ENCODE measurements around the gene ZFYVE28.
"Not testable (repeated sequence)": the region's sequence is repeated elsewhere in the genome, so short reads cannot be mapped to it uniquely, and the experiment has no call there.

ZFYVE28 gene

GRCh38 chr4:2248044-2248780, 170.2 kb downstream of the ZFYVE28 start:
- no peak for DNase-seq (ENCODE audit: low read depth)

GRCh38 chr4:2247128-2248043, 171.1 kb downstream of the ZFYVE28 start:
- no peak for DNase-seq (ENCODE audit: low read depth)

DNA sequence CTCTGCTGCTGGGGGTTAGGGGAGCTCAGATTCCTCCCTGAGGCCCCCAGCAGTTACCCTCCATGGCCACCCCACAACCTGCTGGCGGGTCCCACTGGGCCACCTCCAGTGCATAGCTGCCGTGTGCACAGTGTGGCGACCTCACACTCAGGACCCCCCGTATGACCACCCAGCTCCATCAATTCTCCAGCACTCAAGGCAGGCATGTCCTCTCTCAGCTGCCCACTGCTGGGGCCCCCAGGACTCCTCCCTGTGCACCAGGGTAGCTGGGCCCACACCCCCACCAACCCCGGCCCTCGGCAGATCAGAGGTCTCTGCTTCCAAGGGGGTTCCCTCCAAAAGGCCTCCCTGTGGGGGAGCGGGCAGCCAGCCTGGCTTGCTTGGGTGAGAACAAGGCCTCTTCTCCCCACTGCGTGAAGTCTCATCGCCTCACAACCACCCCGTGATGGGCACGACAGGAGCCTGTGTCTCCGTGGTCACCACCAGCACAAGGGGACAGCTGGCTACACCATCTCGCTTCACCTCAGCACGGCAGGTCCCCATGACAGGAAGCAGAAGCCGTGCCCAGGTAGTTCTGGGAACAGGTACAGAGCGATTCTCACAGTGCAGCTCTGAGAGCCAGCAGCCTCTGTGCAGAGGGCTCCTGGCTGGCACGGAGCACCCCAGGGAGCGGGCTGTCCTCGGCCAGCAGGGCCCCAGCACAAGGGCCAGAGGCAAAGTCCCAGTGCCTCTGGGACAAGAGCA, 171.9 kb downstream of the ZFYVE28 start:
- DNase-seq (ENCODE audit: low read depth) = no peak

- no peak for DNase-seq (ENCODE audit: low read depth)
Observed at GRCh38 chr4:2245787-2246275, 172.6 kb downstream of the ZFYVE28 start.

DNA sequence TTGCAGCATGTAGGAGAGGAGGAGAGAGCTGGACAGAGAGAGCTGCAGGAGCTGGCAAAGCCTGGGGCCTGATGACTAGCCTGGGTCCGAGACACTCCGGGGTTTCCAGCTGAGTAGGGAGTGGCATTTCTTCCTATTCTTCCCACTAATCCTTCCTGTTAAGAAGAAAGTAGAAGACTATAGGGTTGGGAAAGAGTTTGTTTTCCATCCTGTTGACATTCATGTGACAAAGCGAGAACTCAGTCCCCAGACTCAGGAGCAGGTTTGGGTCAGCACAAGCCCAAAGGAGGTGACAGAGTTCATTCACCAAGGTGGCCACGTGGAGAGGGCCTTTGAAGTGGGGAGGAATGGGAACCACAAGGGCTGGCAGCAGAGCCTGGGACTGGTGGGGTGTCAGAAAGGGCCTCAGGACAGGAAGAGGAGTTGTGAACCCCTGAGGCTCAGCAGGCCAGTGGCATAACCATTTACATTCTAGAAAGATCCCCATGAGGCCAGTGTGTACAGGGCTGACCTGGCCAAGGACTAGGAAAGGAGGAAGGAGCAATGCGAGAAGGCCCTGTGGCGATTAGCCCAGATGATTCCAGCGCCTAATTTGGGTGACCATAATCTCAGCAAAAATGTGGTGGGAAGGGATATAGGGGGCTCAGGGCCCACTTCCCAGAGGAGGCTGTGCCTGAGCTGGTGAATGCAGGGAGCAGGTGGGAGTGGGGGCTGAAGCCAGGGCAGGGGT, 173.2 kb downstream of the ZFYVE28 start:
- DNase-seq (ENCODE audit: low read depth) = no peak

DNA sequence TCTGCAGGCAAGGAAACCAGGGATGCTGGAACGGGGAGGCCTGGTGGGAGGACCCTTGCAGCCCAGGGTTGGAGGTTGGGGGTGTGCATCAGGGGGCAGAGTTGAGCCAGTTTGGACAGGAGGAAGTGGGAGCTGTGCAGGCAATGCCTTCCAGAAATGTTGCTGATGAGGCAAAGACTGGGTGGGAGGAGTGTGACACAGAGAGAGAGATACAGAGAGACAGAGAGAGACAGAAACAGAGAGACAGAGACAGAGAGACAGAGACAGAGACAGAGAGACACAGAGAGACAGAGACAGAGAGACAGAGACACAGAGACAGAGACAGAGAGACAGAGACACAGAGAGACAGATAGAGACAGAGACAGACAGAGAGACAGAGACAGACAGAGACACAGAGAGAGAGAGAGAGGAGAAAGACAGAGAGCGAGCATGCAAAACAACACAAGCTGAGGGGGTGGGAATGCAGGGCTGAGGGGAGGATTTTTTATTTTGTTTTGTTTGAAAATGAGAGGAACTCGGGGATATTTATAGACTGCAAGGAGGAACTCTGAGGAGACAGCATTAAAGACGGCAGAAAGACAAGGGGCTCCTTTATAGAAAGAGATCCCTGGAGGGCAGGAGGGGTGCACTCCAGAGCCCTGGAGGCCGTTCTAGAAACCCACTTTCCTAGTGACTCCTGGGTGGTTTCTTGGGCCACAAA, 174.6 kb downstream of the ZFYVE28 start:
- DNase-seq (ENCODE audit: low read depth) = peak; percentile 29

DNA sequence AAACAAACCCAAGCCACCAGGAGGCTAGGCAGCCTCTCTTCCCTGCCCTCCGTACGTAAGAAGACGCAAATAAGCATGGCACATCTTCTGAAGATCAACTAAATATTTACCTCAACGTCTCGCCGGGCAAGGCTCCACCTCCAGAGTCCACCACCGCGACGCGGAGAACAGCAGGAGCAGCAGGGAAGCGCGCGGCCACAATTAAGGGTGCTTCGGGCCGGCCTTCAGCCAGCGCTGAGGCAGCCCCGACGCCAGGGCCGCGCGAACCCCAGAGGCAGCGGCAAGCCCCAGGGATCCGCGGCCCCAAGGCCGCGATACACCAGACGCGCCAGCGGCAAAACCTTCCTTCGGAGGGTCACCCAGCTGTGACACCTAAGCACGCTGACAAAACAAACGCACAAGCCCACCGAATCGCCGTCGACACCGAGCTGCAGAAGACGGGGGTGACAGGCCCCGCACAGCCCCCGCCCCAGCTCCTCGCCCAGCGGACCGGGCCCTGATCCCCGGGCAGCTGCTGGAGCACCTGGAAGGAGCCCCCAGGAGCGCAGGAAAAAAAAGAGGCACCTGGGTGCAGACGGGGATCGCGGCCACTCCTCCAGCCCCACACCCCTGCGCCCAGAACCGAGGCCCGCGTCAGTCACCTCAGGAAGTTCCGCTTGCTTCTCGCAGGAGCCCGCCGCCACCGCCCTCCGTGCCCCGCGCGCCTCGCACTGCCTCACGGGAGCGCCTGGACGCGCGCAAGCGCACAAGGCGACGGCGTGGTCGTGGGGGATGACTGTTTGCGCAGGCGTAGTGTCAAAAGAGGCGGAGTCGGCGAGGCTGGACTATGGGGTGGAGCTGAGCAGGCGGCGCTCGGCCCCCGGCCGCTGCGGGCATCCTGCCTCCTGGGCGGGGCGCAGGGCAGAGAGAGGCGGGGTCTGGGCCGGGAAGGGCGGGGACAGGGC, 176.8 kb downstream of the ZFYVE28 start, which contains the start of the genes HAUS3 and POLN:
TSS of gene HAUS3 (minus strand) at position 712 of the 944 bp plus-strand sequence. CDS start 1,175 bp downstream, outside the sequence.
TSS of gene POLN (minus strand) at position 712 of the 944 bp plus-strand sequence. CDS start 12,890 bp downstream, outside the sequence.
- DNase-seq (ENCODE audit: low read depth) = peak; percentile 95

GRCh38 chr4:2241003-2241402, 177.4 kb downstream of the ZFYVE28 start:
- DNase-seq (ENCODE audit: low read depth) = no peak

DNA sequence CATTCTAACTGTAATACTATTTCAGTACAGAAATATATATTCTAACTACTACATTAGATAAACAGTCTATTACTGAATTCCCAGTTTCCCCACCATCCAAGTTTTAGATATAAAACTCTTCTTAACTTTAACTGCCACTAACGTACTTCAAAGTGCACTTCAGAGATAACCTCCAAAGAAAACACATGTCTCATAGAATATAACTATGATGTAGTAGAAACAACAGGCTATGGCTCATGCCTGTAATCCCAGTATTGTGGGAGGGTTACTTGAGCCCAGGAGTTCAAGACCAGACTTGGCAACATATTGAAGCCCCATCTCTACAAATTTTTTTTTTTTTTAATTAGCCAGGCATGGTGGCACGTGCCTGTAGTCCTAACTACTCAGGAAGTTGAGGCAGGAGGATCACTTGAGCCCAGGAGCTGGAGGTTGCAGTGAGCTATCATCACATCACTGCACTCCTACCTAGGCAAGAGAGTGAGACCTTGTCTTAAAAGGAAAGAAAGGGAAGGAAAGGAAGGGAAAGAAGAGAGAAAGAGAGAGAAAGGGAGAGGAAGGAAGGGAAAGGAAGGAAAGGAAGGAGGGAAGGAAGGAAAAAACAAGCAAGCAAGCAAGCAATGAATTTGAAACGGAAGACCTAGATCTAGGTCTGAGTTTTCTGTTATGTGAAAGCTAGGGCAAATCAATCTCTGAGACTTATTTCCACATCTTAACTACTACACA, 181.3 kb downstream of the ZFYVE28 start:
- DNase-seq (ENCODE audit: low read depth) = no peak

DNA sequence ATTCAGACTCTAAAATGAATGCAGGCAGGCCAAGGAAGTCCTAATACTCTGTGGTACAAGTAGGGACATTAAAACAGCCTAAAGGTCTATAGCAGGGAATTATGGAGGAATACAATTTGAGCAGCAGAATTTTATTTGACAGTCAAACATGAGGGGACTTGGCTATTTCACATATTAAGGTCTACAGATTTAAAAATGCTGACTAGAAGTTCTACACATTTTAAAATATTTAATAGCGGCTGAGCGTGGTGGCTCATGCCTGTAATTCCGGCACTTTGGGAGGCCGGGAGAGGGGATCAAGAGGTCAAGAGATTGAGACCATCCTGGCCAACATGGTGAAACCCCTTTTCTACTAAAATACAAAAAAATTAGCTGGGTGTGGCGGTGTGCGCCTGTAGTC, 187.4 kb downstream of the ZFYVE28 start:
- no peak for DNase-seq (ENCODE audit: low read depth)

DNA sequence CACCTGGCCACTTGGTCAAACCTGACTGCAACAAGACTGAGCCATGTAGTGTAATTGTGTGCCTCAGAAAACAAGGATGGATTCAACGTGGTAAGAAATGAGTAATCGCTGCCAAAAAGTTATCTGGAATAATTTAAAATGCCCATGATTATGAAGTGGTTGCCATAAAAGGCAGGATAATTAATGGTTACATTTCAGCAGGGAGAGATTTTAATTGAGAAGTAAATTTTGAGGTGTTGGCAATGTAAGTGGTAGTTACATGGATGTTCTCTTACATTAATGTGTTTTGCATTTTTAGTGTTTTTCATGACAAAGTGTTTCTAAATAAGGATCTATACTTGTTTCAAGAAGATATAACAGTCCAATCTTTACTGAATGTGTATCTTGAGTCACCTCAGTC, 192.2 kb downstream of the ZFYVE28 start:
- DNase-seq (ENCODE audit: low read depth) = no peak

- DNase-seq (ENCODE audit: low read depth) = no peak
Observed at GRCh38 chr4:2222838-2223237, 195.6 kb downstream of the ZFYVE28 start.

- DNase-seq (ENCODE audit: low read depth) = not testable (repeated sequence)
Observed at GRCh38 chr4:2221378-2221777, 197.1 kb downstream of the ZFYVE28 start.

DNA sequence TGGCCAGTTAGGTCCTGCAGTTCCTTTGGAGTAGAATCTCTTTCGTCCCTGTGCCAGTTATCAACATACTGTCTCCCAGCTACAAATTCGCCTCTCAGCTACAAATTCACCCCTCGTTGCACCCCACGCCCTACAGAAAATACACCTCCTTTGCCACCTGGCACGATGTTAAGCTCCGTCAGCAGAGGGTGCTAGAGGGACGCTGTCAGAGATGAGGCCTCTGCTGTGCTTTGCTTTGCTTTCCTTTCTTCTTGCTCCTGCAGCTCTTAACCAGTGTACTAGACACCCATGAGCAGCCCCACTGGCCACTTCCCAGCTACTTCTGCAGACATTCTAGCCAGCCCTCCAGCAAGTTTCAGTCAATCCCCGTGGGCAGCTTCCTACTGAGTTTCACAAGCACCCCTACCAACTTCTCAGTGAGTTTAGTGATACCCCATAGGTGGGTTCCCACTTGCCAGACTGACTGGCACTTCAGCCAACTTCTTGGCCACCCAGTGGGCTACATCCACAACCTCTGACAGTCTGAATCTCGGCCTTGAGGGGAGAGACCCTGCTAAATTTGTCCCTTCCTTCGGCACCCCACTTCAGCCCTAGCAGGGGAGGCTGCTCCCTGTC, 198.3 kb downstream of the ZFYVE28 start:
- peak; percentile 51 for DNase-seq (ENCODE audit: low read depth)
